ENCODE data around the gene PDE11A.

GRCh38 chr2:178076130-178076529, 3.6 kb upstream of the PDE11A start:
- TF ChIP-seq CTCF (IDR thresholded peaks at IDR 0.05): no peak
- TF ChIP-seq POLR2A (IDR thresholded peaks at IDR 0.05; ENCODE audit: low read depth): no peak
